Lung (tissue), 12 donors: ENCODE data around the gene OBSCN. TPM values are rescaled to one million over a fixed set of nuclear protein-coding genes. Genes with fewer than 3 reads are reported as not detected.

Experiments
- ATAC-seq: fragments of 200-7000 bp; cut with Tn5 transposase; one replicate; pipeline ENCODE4 v1.9.1; 2020; ENCODE audit warnings: moderate number of reproducible peaks; ENCODE audit not compliant: insufficient read depth, low FRiP score
- DNase-seq, 3 donors: peaks; one replicate each; pipeline ENCODE4 v3.0.0-alpha.2; 2013 to 2017
- H3K27ac ChIP-seq, 2 donors: one replicate each; pipeline ENCODE4 v1.5.1; 2013; ENCODE audit warnings: mild to moderate bottlenecking in 2 of 2, moderate library complexity in 2 of 2, control low read depth in 1 of 2, inconsistent platforms in 1 of 2, low read depth in 1 of 2, low read length in 1 of 2
- H3K27me3 ChIP-seq, 3 donors: one replicate each; pipeline ENCODE4 v1.5.1; 2013; ENCODE audit warnings: low read length in 2 of 3; ENCODE audit not compliant: control insufficient read depth in 3 of 3, insufficient read depth in 3 of 3
- H3K36me3 ChIP-seq, 4 donors: one replicate each; pipeline ENCODE4 v1.5.1; 2013; ENCODE audit warnings: low read length in 4 of 4, mild to moderate bottlenecking in 1 of 4, moderate library complexity in 1 of 4; ENCODE audit not compliant: control insufficient read depth in 4 of 4, insufficient read depth in 4 of 4
- H3K4me1 ChIP-seq, 5 donors: one replicate each; pipeline ENCODE4 v1.5.1; 2013; ENCODE audit warnings: low read length in 5 of 5, mild to moderate bottlenecking in 2 of 5, moderate library complexity in 1 of 5; ENCODE audit not compliant: control insufficient read depth in 5 of 5, insufficient read depth in 5 of 5
- H3K4me3 ChIP-seq: one replicate; pipeline ENCODE4 v1.5.1; 2013; ENCODE audit warnings: mild to moderate bottlenecking, control low read depth, moderate library complexity
- H3K9ac ChIP-seq, 2 donors: one replicate each; pipeline ENCODE4 v1.5.1; 2013; ENCODE audit warnings: low read length in 2 of 2, control low read depth in 1 of 2; ENCODE audit not compliant: insufficient read depth in 1 of 2
- H3K9me3 ChIP-seq, 4 donors: one replicate each; pipeline ENCODE4 v1.5.1; 2013; ENCODE audit warnings: low read length in 3 of 4, mild to moderate bottlenecking in 1 of 4, moderate library complexity in 1 of 4; ENCODE audit not compliant: control insufficient read depth in 4 of 4, insufficient read depth in 3 of 4
- CTCF ChIP-seq: IDR thresholded peaks from 2 replicates; pipeline ENCODE4 v1.5.1; 2012; ENCODE audit warnings: mild to moderate bottlenecking; ENCODE audit errors: control extremely low read depth, extremely low read depth
- WGBS, 2 donors: extraction: QIAGEN DNeasy Blood & Tissue Kit; methylation state at CpG; one replicate each; pipeline ENCODE4 v1.1.7; 2013; 5-methylcytosine and 5-hydroxymethylcytosine counted together
- polyA plus RNA-seq, 2 donors: library from polyadenylated mRNA; stranded (reverse); fragments of 200-250 nt; gene quantifications; one replicate each; pipeline ENCODE4 v1.2.1, GENCODE V29; 2013
- total RNA-seq, 2 donors: library from RNA; depleted of rRNA in 1 of 2; stranded (reverse); fragments of >200 nt in 1 of 2; gene quantifications; one replicate each; pipeline ENCODE4 v1.2.1, GENCODE V29; 2014 to 2021
- donor health status: control.
- donor health status: control.
- donor health status: Bipolar disorder and iron deficiency.
- donor health status: healthy.
- donor health status: DM: yes; HTN: yes; CAD: no.

The OBSCN gene
- total and polyA plus RNA-seq, 4 donors, result 5.1 to 47.3 (median 25.4) TPM

- Histone ChIP-seq H3K4me1 (peaks cover 0 to 9% (median under 1%) of the 10 kb centered on the region in 5 donors), H3K4me3 (no peak overlapping the region)
Observed at GRCh38 chr1:228211531-228212414, 3.9 kb downstream of the OBSCN start.

DNA sequence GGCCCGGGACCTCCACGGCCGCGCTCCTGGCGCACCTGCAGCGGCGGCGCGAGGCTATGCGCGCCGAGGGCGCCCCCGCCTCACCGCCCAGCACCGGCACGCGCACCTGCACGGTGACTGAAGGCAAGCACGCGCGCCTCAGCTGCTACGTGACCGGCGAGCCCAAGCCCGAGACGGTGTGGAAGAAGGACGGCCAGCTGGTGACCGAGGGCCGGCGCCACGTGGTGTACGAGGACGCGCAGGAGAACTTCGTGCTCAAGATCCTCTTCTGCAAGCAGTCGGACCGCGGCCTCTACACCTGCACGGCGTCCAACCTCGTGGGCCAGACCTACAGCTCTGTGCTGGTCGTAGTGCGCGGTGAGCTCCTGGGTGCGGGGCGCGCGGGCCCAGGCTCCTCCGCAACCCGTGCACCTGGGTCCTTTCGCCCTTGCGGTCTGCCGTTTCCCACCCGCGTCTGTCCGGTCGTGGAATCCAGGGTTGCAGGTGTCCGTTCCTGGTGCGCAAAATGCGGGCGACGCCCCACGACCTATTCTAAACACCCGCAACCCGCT, 4.6 kb downstream of the OBSCN start:
- DNase-seq, result peak in 2 of 3 donors; percentile 34 to 37
- 34 to 46% methylated on average over 65 to 66 of the region's 66 CpGs for WGBS, 2 donors
- peak overlapping the region in 1 of 2 donors; percentile 5 for H3K27ac ChIP-seq
- no peaks in the 10 kb centered on the region for H3K27me3 ChIP-seq
- no peak for TF ChIP-seq CTCF
- H3K9ac ChIP-seq, result no peak overlapping the region
- peaks cover 0 to 9% (median 0%) of the 10 kb centered on the region in 5 donors for H3K4me1 ChIP-seq
- no peak for ATAC-seq
- peaks cover 0 to 12% (median 2%) of the 10 kb centered on the region in 4 donors for H3K36me3 ChIP-seq
- H3K9me3 ChIP-seq, result peaks cover 0 to 4% (median 0%) of the 10 kb centered on the region in 4 donors
- no peak overlapping the region for H3K4me3 ChIP-seq

More at GRCh38 chr1:228211531-228212414, 3.9 kb downstream of the OBSCN start:
- Histone ChIP-seq H3K27me3 (no peaks in the 10 kb centered on the region), H3K27ac (no peak overlapping the region), H3K9ac (no peak overlapping the region), H3K9me3 (peaks cover 0 to 4% (median 0%) of the 10 kb centered on the region in 4 donors), H3K36me3 (peaks cover 0 to 6% (median under 1%) of the 10 kb centered on the region in 4 donors)
- DNase-seq (no peak), ATAC-seq (no peak)
- no peak for TF ChIP-seq CTCF
- 87% methylated on average over 94 to 96 of the region's 96 CpGs for WGBS, 2 donors

DNA sequence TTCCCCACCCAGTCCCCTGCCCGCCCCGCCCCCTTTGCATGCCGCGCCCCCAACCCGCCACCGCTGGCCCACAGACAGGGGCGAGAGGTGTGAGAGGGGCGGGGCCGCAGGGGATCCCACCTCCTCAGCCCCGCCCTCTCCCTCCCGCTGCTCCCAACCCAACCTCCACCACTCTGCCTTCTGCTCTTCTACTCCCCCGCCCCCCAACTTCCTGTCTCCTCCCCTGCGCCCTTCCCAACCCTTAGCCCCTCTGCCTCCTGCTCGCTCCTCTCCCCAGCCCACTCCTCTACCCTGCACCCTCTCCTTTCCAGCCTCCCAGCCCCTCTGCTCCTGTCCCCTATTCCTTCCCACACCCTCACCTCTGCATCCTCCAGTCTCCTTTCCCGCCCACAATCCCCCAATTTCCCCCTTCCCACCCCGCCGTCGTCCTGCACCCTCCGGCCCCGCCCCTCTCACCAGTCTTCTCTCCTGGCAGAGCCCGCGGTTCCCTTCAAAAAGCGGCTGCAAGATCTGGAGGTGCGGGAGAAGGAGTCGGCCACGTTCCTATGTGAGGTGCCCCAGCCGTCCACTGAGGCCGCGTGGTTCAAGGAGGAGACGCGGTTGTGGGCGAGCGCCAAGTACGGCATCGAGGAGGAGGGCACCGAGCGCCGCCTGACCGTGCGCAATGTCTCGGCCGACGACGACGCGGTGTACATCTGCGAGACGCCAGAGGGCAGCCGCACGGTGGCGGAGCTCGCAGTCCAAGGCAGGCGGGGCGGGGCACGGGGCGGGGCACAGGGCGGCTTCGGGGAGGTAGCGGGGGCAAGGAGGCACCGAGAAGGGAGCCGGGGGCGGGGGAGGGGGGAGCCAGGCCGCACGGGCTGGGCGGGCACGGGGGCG, 5.4 kb downstream of the OBSCN start:
- WGBS, 2 donors, result 0 to 2% methylated on average over 48 to 66 of the region's 67 CpGs
- H3K9ac ChIP-seq, result no peak overlapping the region

More for the DNA sequence above, 5.4 kb downstream of the OBSCN start:
- H3K27ac ChIP-seq, result peak overlapping the region in 1 of 2 donors; percentile 61
- H3K27me3 ChIP-seq, result no peaks in the 10 kb centered on the region
- peak overlapping the region; percentile 58 for H3K4me3 ChIP-seq
- peaks cover 0 to 4% (median 0%) of the 10 kb centered on the region in 4 donors for H3K9me3 ChIP-seq
- peaks cover 0 to 12% (median 2%) of the 10 kb centered on the region in 4 donors for H3K36me3 ChIP-seq
- H3K4me1 ChIP-seq, result peaks cover 0 to 9% (median 0%) of the 10 kb centered on the region in 5 donors
- ATAC-seq, result peak; percentile 90
- peak; percentile 87 to 93 (median 90) for DNase-seq
- peak; percentile 75 for TF ChIP-seq CTCF
